Left lung (tissue), 10 donors: ENCODE results near the gene TRMO. TPM values are rescaled to one million over a fixed set of nuclear protein-coding genes. Genes with fewer than 3 reads are reported as not detected.

Experiments used
- ATAC-seq: fragments of 200-7000 bp; cut with Tn5 transposase; one replicate; pipeline ENCODE4 v1.9.1; 2020; ENCODE audit warnings: moderate library complexity
- DNase-seq, 4 donors: peaks; one replicate each; pipeline ENCODE4 v3.0.0-alpha.2; 2013 to 2020
- H3K27ac ChIP-seq, 2 donors: fragments of 200-600 bp; sonication (generic) in 1 of 2; one replicate each; pipeline versions ENCODE4 v1.5.0 to v1.8.0; 2020 to 2021
- H3K27me3 ChIP-seq, 2 donors: fragments of 200-600 bp; sonication (generic) in 1 of 2; one replicate each; pipeline versions ENCODE4 v1.5.0 to v1.8.0; 2020 to 2021
- H3K36me3 ChIP-seq, 2 donors: fragments of 200-600 bp; sonication (generic) in 1 of 2; one replicate each; pipeline versions ENCODE4 v1.5.0 to v1.8.0; 2020 to 2021
- H3K4me1 ChIP-seq, 2 donors: fragments of 200-600 bp; one replicate each; pipeline ENCODE4 v1.8.0; 2021
- H3K4me3 ChIP-seq, 2 donors: fragments of 200-600 bp; sonication (generic) in 1 of 2; one replicate each; pipeline versions ENCODE4 v1.5.0 to v1.8.0; 2020 to 2021; ENCODE audit warnings: mild to moderate bottlenecking in 1 of 2
- H3K9me3 ChIP-seq, 2 donors: fragments of 200-600 bp; sonication (generic) in 1 of 2; one replicate each; pipeline versions ENCODE4 v1.5.0 to v1.8.0; 2020 to 2021
- intact Hi-C, 2 donors: fragments of 100-400 bp; cut with DNase I; formaldehyde crosslinking; loops; one replicate each; pipeline versions ENCODE4 v1.11.2 to v1.14.2; 2022
- polyA plus RNA-seq, 6 donors: library from polyadenylated mRNA; unstranded; fragments of 120-200 nt; gene quantifications; one replicate each; pipeline ENCODE4 v1.2.1, GENCODE V29; 2013; ENCODE audit not compliant: insufficient read length in 6 of 6
- total RNA-seq, 2 donors: library from RNA; stranded (reverse); fragmentation: NEBNext Ultra II Directional; extraction: Animal tissue kit (Norgen Biotek cat#: 25700); gene quantifications; one replicate each; pipeline ENCODE4 v1.2.1, GENCODE V29; 2021
- TF ChIP-seq, protein P1 (sequence below), 2 donors: fragments of 200-600 bp; sonication (generic) in 1 of 2; IDR thresholded peaks; one replicate each; pipeline versions ENCODE4 v1.5.0 to v1.8.0; 2021; ENCODE audit warnings: antibody characterized with exemption in 2 of 2
- donor health status: DM: no; HTN: yes; CAD: no.
- donor health status: DM: no; HTN: no; CAD: no.

Gene TRMO
- total and polyA plus RNA-seq, 8 donors: 13.6 to 16.5 (median 16.1) TPM

DNA sequence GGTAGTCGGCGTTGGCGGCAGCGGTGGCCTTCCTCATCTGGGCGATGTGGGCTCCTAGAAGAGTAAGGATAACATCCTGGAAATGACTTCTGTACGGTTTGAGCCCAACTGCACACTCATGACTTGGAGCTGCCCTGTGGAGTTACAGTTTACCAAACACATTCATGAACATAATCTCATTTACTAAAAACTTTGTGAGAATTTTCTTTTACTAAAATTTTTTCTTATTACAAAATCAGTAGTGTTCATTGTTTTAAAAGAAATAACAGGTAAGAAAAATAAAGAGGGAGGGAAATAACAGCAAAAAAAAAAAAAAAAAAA, 63.9 kb downstream of the TRMO start:
- peaks cover 76 to 98% of the 10 kb centered on the region in 2 donors for H3K27me3 ChIP-seq

DNA sequence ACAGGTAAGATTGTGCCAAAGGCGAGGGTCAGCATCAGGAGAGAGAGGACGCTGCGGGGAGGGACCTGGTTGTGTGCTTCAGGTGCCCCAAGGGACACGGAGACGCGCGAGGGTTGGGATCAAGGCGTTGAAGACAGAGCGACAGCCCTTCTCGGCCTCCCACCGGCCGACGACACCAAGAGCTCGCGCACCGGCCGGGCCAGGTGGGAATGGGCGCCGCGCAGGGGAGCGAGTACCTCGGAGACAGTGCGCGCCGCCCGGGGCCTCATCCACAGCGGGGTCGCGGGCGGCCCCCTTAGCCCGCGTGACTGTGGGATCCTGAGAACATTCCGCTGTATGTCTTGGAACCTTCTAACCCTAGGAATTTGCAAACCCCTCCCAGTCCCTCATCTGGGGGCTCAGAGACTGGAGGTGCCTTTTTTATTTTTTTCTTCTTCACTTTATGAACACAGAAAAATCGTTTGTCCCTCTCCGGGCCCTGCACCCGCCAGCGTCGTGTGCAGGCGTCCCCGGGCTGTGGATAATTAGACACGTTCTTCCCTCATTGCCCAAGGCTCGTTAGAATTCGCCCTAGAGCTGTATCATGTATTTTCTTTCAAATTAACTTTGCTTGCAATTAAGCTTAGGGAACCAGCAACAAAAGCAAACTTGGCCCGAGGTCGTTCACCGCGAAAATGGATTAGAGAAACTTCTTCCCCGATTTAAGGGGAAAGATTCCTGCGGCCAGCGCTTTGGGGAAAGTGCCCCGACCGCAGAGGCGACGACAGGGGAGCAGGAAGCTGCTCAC, 64.5 kb downstream of the TRMO start:
- DNase-seq (peak in 1 of 4 donors; percentile 69), ATAC-seq (no peak)
- peaks cover 82 to 100% of the 10 kb centered on the region in 2 donors for H3K27me3 ChIP-seq
- intact Hi-C loops: no loop called here
- H3K9me3 ChIP-seq: no peaks in the 10 kb centered on the region
- TF ChIP-seq, protein P1, sequence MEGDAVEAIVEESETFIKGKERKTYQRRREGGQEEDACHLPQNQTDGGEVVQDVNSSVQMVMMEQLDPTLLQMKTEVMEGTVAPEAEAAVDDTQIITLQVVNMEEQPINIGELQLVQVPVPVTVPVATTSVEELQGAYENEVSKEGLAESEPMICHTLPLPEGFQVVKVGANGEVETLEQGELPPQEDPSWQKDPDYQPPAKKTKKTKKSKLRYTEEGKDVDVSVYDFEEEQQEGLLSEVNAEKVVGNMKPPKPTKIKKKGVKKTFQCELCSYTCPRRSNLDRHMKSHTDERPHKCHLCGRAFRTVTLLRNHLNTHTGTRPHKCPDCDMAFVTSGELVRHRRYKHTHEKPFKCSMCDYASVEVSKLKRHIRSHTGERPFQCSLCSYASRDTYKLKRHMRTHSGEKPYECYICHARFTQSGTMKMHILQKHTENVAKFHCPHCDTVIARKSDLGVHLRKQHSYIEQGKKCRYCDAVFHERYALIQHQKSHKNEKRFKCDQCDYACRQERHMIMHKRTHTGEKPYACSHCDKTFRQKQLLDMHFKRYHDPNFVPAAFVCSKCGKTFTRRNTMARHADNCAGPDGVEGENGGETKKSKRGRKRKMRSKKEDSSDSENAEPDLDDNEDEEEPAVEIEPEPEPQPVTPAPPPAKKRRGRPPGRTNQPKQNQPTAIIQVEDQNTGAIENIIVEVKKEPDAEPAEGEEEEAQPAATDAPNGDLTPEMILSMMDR (IDR thresholded peaks at IDR 0.05): no peak
- no peak overlapping the region for H3K4me3 ChIP-seq
- H3K27ac ChIP-seq: no peak overlapping the region
- H3K4me1 ChIP-seq: peaks cover 8 to 20% of the 10 kb centered on the region in 2 donors
- no peaks in the 10 kb centered on the region for H3K36me3 ChIP-seq

More for the DNA sequence above, 63.9 kb downstream of the TRMO start:
- ATAC-seq (no peak), DNase-seq (no peak)
- H3K36me3 ChIP-seq: no peaks in the 10 kb centered on the region
- TF ChIP-seq, protein P1 (IDR thresholded peaks at IDR 0.05): no peak
- no peaks in the 10 kb centered on the region for H3K9me3 ChIP-seq
- no peak overlapping the region for H3K4me3 ChIP-seq
- intact Hi-C loops: no loop called here
- no peak overlapping the region for H3K27ac ChIP-seq
- peaks cover 4 to 15% of the 10 kb centered on the region in 2 donors for H3K4me1 ChIP-seq

DNA sequence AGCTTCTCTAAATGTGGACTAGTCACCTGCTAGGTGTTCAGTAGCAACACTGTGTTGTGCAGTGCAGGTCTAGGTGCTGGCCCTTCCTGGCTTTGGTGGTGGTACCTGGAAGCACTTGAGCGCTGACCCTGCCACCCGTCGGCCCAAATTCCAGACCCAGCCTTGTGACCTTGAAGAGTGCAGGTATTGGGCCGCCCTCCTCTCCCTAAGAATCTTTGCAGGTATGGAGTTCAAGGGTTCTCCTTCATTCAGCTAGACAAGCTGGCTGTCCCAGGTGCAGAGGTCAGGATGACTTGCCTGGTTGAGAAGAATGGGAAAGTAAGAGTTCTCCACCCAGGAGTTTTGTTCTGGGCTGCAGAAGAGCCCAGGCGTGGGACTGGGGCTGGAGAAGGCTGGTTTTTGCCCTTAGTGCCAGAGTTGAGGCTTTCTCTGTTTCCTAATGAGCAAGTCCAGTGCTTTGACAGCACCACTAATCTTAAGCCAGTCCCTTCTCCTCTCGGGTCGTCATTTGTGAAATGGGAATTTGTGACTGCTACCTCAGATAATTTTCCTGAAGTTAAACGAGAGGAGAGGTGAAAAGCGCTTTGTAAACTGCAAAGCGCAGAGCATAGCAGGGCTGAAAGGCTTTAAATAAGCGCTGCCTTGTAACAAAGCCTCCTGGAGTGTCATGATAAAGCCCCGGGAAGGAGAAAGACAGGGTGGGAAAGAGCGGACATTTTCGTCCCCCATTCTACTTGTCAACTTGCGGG, 65.3 kb downstream of the TRMO start:
- DNase-seq: no peak
- Histone ChIP-seq H3K4me1 (peaks cover 8 to 26% of the 10 kb centered on the region in 2 donors), H3K27ac (no peak overlapping the region), H3K27me3 (peaks cover 89 to 100% of the 10 kb centered on the region in 2 donors), H3K4me3 (no peak overlapping the region), H3K9me3 (no peaks in the 10 kb centered on the region), H3K36me3 (no peaks in the 10 kb centered on the region)
- TF ChIP-seq, protein P1 (IDR thresholded peaks at IDR 0.05): no peak
- intact Hi-C loops: no loop called here
- ATAC-seq: no peak

DNA sequence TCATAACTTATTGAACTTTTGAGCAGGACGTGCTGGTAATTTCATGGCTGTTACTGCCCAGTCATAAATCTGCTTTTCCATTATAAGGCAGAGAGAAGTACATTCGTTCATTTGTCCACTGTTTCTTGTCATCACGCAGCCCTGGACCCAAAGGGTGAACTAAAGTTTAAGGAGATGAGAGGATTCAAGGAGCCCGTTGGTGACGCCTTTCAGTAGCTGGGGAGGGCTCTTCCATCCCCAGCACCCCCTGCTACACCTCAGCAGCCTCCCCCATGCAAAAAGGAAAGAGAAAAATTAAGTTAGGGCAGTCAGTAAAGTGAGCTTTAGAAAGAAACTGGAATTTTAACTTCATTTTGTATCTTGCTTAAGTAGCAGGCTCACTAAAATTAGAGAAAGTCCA, 66.4 kb downstream of the TRMO start:
- no peak overlapping the region for H3K27ac ChIP-seq
- no peak for ATAC-seq
- peaks cover 8 to 34% of the 10 kb centered on the region in 2 donors for H3K4me1 ChIP-seq
- no peak overlapping the region for H3K4me3 ChIP-seq
- H3K36me3 ChIP-seq: no peaks in the 10 kb centered on the region
- DNase-seq: no peak
- peaks cover 97 to 100% of the 10 kb centered on the region in 2 donors for H3K27me3 ChIP-seq
- intact Hi-C loops: no loop called here
- TF ChIP-seq, protein P1 (IDR thresholded peaks at IDR 0.05): no peak
- no peaks in the 10 kb centered on the region for H3K9me3 ChIP-seq

DNA sequence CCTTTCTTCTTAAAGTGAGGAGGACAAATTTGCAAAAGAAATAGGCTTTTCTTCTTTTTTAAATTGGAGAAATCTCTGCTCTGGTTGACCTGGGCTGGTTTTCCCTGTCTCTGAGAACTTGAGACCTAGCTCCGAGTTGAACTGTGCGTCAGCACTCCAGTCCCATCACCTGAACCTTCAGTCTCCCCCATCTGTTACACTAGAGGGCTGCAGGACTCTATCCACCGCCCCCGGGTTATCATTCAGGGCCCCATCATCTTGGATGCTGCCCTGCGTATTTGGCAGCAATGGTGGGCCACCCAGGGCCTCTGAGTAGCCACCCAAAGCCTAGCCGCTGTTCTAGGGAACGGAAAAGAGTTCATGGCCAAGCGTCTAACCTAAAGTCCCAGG, 66.8 kb downstream of the TRMO start:
- no peak for ATAC-seq
- Histone ChIP-seq H3K27ac (no peak overlapping the region), H3K27me3 (peaks cover 100% of the 10 kb centered on the region in 2 donors), H3K36me3 (no peaks in the 10 kb centered on the region), H3K9me3 (no peaks in the 10 kb centered on the region), H3K4me3 (no peak overlapping the region), H3K4me1 (peaks cover 8 to 34% of the 10 kb centered on the region in 2 donors)
- TF ChIP-seq, protein P1 (IDR thresholded peaks at IDR 0.05): no peak
- no peak for DNase-seq
- intact Hi-C loops: no loop called here
